Stimulated activated CD8-positive, alpha-beta memory T cell treated with anti-CD3 and anti-CD28 coated beads, Interleukin-12 subunit alpha, Interleukin-12 subunit beta, amount 100 ng/mL, for 1 hour (primary cell): ENCODE data around the gene PRR15L.
"Not testable (repeated sequence)": the region's sequence is repeated elsewhere in the genome, so short reads cannot be mapped to it uniquely, and the experiment has no call there.

Source experiments
- DNase-seq: peaks from one replicate; pipeline ENCODE4 v3.0.0-alpha.2; 2020; ENCODE audit warnings: low read depth

PRR15L gene

DNA sequence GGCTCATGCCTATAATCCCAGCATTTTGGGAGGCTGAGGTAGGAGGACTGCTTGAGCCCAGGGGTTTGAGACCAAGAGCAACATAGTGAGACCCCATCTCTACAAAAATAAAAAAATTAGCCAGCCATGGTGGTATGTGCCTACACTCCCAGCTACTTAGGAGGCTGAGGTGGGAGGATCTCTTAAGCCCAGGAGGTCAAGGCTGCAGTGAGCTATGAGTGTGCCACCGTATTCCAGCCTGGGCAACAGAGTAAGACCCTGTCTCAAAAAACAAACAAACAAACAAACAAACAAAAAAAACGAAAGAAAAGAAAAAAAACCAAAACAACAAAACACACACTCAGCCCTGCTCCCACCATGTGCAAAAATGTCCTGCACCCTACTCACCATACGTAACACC, 22.2 kb downstream of the PRR15L start:
- DNase-seq = not testable (repeated sequence)

DNA sequence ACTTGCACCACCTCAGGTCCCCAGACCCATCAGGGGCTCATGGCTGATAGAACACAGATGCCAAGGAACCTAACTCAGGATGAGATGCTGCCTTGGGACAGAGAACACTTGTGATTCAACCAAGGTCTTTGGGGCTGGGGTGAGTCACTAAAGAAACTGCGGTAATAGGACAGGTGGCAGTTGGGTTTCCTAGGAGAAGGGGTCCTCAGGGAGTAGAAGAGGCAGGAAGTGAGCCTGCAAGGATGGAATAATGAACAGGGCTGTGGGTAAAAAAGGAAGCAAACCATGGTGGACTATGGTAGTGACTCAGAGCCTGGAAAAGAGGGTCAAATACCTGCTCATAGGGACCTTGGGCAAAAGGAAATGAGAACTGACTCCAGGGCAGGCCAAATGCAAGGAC, 22.8 kb downstream of the PRR15L start:
- DNase-seq = no peak

DNA sequence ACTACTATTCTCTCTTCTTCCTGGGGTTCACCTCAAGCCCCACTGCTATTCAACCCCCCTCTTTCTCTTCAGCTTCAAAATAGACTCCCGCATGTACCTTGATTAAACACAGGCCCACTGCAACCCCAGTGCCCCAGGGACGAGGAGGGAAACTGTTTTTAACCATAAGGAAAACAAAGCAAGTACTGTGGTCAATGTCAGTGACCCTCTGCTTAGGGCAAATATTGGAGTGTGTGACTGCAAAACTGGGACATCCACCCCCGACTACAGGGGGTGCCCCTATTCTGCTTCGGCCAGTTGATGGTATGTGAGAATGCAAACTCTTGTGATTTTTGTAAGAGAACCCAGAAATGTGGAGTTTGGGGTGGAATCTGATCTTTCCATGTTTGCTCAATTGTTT, 25.8 kb downstream of the PRR15L start:
- no peak for DNase-seq

DNA sequence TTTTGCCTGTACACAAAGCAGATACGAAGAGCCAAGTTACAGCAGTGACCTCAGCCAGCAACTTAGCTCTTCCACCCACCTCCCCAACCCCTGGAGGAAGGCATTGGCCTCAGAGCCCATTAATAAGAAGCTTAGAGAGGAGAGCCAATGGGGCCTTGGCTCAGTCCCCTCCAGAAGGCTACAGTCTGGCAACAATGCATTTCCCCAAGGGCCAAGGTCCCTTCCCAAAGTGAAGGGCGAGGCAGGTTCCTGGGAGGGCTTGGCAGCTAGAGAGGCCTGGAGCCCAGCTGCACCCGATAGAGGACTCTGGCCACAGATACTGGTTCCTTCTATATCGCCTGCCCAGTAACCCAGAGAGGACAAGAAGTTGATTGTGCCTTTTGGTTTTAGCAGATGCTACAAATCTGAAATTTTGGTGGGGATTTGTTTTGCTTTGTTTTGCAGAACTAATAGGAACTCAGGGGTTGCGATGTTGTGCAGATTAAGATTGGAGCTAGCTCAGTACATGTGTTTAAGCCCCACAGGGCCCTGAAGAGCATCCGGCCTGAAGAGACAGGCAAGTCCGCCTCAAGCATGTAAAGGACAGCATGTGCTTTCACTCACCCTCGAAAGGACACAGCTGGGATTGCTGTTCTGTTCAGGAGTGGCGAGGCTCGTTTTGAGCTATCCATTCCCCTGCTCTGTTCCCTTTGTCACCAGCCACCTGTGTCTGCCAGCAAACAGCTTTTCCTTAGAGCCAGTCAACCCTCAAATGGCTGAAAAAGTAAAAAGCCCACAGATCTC, 28.3 kb downstream of the PRR15L start:
- no peak for DNase-seq

DNA sequence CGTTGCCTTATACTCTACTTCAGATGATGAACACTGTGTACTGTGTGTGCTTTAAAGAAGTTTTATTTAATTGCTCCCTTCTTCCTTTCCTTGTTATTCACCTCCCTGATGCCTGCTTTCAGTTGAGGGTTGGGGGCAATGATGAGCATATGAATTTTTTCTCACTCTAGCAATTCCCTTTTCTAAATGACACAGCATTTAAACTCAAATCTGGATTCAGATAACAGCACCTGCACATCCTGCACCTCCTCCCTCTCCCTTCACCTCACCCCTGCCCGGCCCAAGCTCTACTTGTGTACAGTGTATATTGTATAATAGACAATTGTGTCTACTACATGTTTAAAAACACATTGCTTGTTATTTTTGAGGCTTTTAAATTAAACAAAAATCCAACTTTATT, 29.3 kb downstream of the PRR15L start:
- no peak for DNase-seq

DNA sequence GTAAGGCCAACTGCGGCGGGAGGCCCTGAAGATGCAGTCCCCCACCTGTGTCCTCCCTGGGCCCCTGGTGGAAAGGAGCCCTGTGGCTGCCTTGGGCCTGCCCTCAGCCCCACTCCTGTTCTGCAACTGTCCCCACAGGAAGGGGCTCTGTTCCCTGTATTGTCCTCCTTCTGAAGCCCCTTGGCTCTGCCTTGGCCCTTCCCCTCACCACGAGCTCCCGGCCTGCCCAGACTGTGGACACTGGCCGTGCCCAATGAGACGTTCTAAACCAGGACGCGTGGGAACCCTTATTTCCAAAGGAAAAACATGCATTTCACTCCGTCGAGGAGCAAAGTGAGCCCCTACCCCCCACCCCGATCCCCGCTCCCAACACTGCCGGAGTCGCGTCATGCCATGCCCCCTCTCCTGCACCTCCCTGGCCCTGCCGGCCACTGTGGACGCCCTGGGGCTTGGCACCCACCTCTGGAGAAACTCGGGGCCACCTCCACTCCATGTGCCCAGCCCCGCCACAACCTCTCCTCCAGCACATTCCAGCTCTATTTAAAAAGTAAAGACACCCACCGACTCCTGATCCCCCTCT, 29.8 kb downstream of the PRR15L start:
- DNase-seq = no peak

GRCh38 chr17:47925678-47925988, 32.0 kb downstream of the PRR15L start:
- DNase-seq = no peak

GRCh38 chr17:47924785-47925677, 32.7 kb downstream of the PRR15L start:
- no peak for DNase-seq

GRCh38 chr17:47919889-47920288, 37.8 kb downstream of the PRR15L start:
- DNase-seq = not testable (repeated sequence)

GRCh38 chr17:47918991-47919390, 38.7 kb downstream of the PRR15L start:
- no peak for DNase-seq

- DNase-seq = no peak
Observed at GRCh38 chr17:47918006-47918405, 39.7 kb downstream of the PRR15L start.

GRCh38 chr17:47917581-47917980, 40.1 kb downstream of the PRR15L start:
- DNase-seq = no peak

- no peak for DNase-seq
Observed at GRCh38 chr17:47916489-47917208, 41.0 kb downstream of the PRR15L start.

GRCh38 chr17:47915776-47916398, 41.8 kb downstream of the PRR15L start:
- no peak for DNase-seq

DNA sequence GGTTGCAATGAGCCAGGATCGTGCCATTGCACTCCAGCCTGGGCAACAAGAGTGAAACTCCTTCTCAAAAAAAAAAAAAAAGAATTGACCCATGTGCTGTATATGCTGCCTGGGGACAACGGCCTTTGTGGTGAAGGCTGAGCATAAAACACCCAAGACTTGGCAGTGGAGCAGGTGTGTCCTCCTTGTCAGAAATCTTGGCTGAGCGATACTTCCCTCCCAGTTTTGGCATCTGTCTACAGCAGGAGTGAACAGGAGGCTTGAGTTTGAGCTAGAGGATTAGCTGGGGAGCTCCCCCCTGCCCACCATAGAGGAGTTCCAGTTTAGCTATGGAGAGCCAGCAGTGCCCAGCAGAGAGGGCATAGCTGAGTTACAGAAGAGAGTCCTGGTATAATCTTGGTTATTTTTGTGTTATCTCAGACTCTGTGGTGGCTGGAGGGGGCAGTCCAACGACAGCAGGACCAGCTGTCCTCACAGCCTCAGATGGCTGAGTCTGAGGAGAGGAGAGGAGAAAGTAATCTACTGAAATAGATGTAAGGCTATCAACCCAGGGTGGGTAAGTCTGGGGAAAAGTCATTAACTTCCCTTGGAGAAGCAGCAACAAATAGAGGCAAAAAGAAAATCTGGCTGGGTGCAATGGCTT, 43.3 kb downstream of the PRR15L start:
- DNase-seq = no peak

DNA sequence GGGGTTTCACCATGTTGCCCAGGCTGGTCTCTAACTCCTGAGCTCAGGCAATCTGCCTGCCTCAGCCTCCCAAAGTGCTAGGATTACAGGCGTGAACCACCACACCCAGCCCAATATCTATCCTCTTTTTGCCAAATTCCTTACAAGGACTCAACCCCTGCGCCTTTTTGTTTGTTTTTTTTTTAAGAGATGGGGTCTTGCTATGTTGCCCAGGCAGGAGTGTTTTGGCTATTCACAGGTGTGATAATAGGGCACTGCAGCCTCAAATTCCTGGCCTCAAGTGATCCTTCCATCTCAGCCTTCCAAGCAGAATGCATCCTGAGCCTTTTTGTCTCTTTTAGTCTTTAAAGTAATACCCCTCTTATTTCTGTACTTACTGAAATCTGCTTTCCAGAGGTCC, 44.6 kb downstream of the PRR15L start:
- DNase-seq = no peak

GRCh38 chr17:47907932-47908562, 49.6 kb downstream of the PRR15L start:
- no peak for DNase-seq

DNA sequence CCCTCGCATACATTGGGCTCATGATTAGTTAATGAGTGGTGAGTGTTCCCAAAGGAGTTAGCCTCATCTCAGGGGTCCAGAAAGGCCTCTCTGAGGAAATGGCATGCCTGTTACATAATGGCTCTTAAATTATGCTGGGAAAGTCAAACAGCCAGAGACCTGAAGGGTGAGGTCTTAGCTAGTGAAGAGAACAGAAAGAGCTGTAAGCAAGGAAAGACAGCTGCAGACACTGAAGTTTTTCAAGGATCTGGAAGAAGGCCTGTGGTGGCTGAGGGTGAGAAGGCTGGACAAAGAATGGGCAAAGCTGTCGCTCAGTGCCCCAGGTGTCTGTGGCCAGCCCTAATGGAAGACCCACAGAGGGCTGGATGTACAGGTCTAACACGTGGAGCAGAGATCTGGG, 51.2 kb downstream of the PRR15L start:
- DNase-seq = no peak

- DNase-seq = no peak
Observed at GRCh38 chr17:47905221-47905733, 52.4 kb downstream of the PRR15L start.

GRCh38 chr17:47902039-47902744, 55.5 kb downstream of the PRR15L start:
- no peak for DNase-seq
